K562 (cell line): ENCODE measurements around the gene ZBTB2. TPM values are rescaled to one million over a fixed set of nuclear protein-coding genes. Genes with fewer than 3 reads are reported as not detected.

Experiments
- GABPB1 ChIP-seq: sonication (generic); formaldehyde crosslinking; IDR thresholded peaks from 2 replicates; pipeline ENCODE4 v1.8.0; 2022; ENCODE audit warnings: mild to moderate bottlenecking, missing genetic modification reagents
- MTA3 ChIP-seq: fragments of 450-650 bp; formaldehyde crosslinking; IDR thresholded peaks from 2 replicates; pipeline ENCODE4 v1.6.1; 2017; ENCODE audit warnings: mild to moderate bottlenecking, borderline replicate concordance
- RB1 ChIP-seq: fragments of 450-650 bp; IDR thresholded peaks from 2 replicates; pipeline ENCODE4 v1.6.1; 2017; ENCODE audit warnings: low read depth, mild to moderate bottlenecking
- TBL1XR1 ChIP-seq, 2 experiments: IDR thresholded peaks; 2 replicates each; pipeline ENCODE4 v1.6.1; 2012; ENCODE audit warnings: improper control_type of control experiment in 2 of 2, low read length in 2 of 2, mild to moderate bottlenecking in 1 of 2
- polyA plus RNA-seq, 8 experiments: library from polyadenylated mRNA; depleted of rRNA in 4 of 8; stranded (reverse) in 5 of 8; unstranded in 3 of 8; fragments of >200 nt; fragmentation: Nextera tagmentation in 2 of 8; fragmentation: Illumina TruSeq in 1 of 8; extraction: Ambion mirVana in 2 of 8; extraction: Trizol in 1 of 8; gene quantifications; 2 replicates each; pipeline versions ENCODE4 v1.2.1 to v1.2.3, GENCODE V29; 2011 to 2014; ENCODE audit warnings: inconsistent platforms in 1 of 8, missing spikeins in 1 of 8
- total RNA-seq, 7 experiments: library from RNA; depleted of rRNA in 6 of 7; stranded (reverse); fragments of >200 nt in 6 of 7; fragmentation: Illumina TruSeq in 2 of 7; extraction: Trizol in 2 of 7; gene quantifications; 2 replicates each; pipeline versions ENCODE4 v1.2.1 to v1.2.3, GENCODE V29; 2011 to 2021; ENCODE audit warnings: low replicate concordance in 1 of 7
- TF ChIP-seq, protein P1 (sequence below): fragments of 250-450 bp; sonication (Bioruptor Pico); IDR thresholded peaks from 2 replicates; pipeline ENCODE4 v1.4.0; 2020; ENCODE audit warnings: mild to moderate bottlenecking, moderate library complexity
- TF ChIP-seq, protein P2 (sequence below), 2 experiments: IDR thresholded peaks in 1 of 2; conservative IDR thresholded peaks in 1 of 2; 2 replicates each; pipeline ENCODE4 v1.6.1; 2016; ENCODE audit warnings: low read depth in 2 of 2, mild to moderate bottlenecking in 1 of 2, missing compliant biosample characterization in 1 of 2, missing genetic modification characterization in 1 of 2, moderate library complexity in 1 of 2
- TF ChIP-seq, protein P3 (sequence below): fragments of 250-450 bp; sonication (Bioruptor Pico); IDR thresholded peaks from 2 replicates; pipeline ENCODE4 v1.4.0; 2020; ENCODE audit warnings: mild to moderate bottlenecking
- TF ChIP-seq, protein P4 (sequence below), 2 experiments: fragments of 450-650 bp in 1 of 2; sonication (generic) in 1 of 2; formaldehyde crosslinking in 1 of 2; IDR thresholded peaks; 2 replicates each; pipeline versions ENCODE4 v1.7.1 to v1.9.0; 2016 to 2022; ENCODE audit warnings: inconsistent platforms in 1 of 2, mild to moderate bottlenecking in 1 of 2, missing genetic modification reagents in 1 of 2

The ZBTB2 gene
- total and polyA plus RNA-seq, 9 of the 15 experiments (the other 6 are each of a cell fraction or from before 2014, with no cell fraction given): 5.1 to 26.2 (median 16.4) TPM

DNA sequence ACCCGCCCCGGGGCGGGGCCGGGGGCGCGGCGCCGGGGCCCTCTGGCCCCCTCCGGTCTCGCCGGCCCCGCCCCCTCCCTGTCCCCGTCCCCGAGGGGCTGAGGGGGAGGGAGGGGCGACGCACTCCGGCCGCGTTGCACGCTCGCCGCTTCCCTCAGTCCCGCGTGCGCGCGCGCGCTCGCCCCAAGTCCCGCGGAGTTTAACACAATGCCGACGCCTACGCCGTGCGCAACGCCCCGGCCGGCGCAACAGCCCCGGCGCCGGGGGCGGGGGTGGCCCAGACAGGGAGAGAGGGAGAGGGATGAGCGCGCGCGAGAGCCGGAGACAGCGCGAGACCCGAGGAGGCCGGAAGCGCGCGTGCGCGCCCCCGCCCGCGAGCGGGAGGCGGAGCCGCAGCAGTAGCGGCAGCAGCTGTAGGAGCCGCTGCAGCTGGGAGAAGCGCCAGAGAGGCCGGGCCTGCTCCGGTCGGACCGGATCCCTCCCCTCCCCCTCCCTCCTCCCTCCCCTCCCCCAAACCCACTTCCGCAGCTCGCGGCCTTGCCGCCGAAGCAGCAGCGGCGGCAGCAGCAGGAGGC, 996 bp downstream of the ZBTB2 start (continued):
- TF ChIP-seq, protein P1, sequence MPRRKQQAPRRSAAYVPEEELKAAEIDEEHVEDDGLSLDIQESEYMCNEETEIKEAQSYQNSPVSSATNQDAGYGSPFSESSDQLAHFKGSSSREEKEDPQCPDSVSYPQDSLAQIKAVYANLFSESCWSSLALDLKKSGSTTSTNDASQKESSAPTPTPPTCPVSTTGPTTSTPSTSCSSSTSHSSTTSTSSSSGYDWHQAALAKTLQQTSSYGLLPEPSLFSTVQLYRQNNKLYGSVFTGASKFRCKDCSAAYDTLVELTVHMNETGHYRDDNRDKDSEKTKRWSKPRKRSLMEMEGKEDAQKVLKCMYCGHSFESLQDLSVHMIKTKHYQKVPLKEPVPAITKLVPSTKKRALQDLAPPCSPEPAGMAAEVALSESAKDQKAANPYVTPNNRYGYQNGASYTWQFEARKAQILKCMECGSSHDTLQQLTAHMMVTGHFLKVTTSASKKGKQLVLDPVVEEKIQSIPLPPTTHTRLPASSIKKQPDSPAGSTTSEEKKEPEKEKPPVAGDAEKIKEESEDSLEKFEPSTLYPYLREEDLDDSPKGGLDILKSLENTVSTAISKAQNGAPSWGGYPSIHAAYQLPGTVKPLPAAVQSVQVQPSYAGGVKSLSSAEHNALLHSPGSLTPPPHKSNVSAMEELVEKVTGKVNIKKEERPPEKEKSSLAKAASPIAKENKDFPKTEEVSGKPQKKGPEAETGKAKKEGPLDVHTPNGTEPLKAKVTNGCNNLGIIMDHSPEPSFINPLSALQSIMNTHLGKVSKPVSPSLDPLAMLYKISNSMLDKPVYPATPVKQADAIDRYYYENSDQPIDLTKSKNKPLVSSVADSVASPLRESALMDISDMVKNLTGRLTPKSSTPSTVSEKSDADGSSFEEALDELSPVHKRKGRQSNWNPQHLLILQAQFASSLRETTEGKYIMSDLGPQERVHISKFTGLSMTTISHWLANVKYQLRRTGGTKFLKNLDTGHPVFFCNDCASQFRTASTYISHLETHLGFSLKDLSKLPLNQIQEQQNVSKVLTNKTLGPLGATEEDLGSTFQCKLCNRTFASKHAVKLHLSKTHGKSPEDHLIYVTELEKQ (CRISPR knock-in tag): no peak
- TF ChIP-seq, protein P2, sequence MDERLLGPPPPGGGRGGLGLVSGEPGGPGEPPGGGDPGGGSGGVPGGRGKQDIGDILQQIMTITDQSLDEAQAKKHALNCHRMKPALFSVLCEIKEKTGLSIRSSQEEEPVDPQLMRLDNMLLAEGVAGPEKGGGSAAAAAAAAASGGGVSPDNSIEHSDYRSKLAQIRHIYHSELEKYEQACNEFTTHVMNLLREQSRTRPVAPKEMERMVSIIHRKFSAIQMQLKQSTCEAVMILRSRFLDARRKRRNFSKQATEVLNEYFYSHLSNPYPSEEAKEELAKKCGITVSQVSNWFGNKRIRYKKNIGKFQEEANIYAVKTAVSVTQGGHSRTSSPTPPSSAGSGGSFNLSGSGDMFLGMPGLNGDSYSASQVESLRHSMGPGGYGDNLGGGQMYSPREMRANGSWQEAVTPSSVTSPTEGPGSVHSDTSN (CRISPR knock-in tag; IDR thresholded peaks at IDR 0.05; ENCODE audit: low read depth): no peak
- TF ChIP-seq, protein P2 (tag; conservative IDR thresholded peaks at IDR 0.05; ENCODE audit: low read depth): no peak
- TF ChIP-seq TBL1XR1 (IDR thresholded peaks at IDR 0.05; ENCODE audit: low read length in 2 of 2) (no peak), MTA3 (0 out of 2 replicates have a peak, but pooled peaks have one; percentile 6), GABPB1 (CRISPR knock-in tag) (peak; percentile 52; the same call in 1 of the 2 replicates), RB1 (peak; percentile 37; the same call in 1 of the 2 replicates)
- TF ChIP-seq, protein P3, sequence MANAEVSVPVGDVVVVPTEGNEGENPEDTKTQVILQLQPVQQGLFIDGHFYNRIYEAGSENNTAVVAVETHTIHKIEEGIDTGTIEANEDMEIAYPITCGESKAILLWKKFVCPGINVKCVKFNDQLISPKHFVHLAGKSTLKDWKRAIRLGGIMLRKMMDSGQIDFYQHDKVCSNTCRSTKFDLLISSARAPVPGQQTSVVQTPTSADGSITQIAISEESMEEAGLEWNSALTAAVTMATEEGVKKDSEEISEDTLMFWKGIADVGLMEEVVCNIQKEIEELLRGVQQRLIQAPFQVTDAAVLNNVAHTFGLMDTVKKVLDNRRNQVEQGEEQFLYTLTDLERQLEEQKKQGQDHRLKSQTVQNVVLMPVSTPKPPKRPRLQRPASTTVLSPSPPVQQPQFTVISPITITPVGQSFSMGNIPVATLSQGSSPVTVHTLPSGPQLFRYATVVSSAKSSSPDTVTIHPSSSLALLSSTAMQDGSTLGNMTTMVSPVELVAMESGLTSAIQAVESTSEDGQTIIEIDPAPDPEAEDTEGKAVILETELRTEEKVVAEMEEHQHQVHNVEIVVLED (CRISPR knock-in tag): peak; percentile 98
- TF ChIP-seq, protein P4, sequence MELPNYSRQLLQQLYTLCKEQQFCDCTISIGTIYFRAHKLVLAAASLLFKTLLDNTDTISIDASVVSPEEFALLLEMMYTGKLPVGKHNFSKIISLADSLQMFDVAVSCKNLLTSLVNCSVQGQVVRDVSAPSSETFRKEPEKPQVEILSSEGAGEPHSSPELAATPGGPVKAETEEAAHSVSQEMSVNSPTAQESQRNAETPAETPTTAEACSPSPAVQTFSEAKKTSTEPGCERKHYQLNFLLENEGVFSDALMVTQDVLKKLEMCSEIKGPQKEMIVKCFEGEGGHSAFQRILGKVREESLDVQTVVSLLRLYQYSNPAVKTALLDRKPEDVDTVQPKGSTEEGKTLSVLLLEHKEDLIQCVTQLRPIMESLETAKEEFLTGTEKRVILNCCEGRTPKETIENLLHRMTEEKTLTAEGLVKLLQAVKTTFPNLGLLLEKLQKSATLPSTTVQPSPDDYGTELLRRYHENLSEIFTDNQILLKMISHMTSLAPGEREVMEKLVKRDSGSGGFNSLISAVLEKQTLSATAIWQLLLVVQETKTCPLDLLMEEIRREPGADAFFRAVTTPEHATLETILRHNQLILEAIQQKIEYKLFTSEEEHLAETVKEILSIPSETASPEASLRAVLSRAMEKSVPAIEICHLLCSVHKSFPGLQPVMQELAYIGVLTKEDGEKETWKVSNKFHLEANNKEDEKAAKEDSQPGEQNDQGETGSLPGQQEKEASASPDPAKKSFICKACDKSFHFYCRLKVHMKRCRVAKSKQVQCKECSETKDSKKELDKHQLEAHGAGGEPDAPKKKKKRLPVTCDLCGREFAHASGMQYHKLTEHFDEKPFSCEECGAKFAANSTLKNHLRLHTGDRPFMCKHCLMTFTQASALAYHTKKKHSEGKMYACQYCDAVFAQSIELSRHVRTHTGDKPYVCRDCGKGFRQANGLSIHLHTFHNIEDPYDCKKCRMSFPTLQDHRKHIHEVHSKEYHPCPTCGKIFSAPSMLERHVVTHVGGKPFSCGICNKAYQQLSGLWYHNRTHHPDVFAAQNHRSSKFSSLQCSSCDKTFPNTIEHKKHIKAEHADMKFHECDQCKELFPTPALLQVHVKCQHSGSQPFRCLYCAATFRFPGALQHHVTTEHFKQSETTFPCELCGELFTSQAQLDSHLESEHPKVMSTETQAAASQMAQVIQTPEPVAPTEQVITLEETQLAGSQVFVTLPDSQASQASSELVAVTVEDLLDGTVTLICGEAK (IDR thresholded peaks at IDR 0.05): 0 out of 2 replicates have a peak, but pooled peaks have one; percentile 53
- TF ChIP-seq, protein P4 (CRISPR knock-in tag; IDR thresholded peaks at IDR 0.05): no peak
